Naive thymus-derived CD4-positive, alpha-beta T cell (primary cell): ENCODE results near the gene KRTAP2-4. TPM values are rescaled to one million over a fixed set of nuclear protein-coding genes. Genes with fewer than 3 reads are reported as not detected.
"Not testable (repeated sequence)": the region's sequence is repeated elsewhere in the genome, so short reads cannot be mapped to it uniquely, and the experiment has no call there.

Source experiments
- ATAC-seq: fragments of 150-1000 bp; cut with Tn5 transposase; 2 replicates; pipeline ENCODE4 v1.10.0; 2021; ENCODE audit warnings: mild to moderate bottlenecking, moderate library complexity
- CTCF ChIA-PET: fragments of 350-600 bp; sonication (Branson Sonifier 250); formaldehyde crosslinking; loops from one replicate; lab custom pipeline; 2021; ENCODE audit warnings: antibody characterized with exemption; lab: Charles Lee
- POLR2A ChIA-PET: fragments of 350-600 bp; sonication (Branson Sonifier 250); formaldehyde crosslinking; loops from one replicate; lab custom pipeline; 2021; ENCODE audit warnings: antibody characterized with exemption, inconsistent platforms; lab: Charles Lee
- DNase-seq, 9 donors: peaks; one replicate each; pipeline versions ENCODE4 v3.0.0 to v3.0.0-alpha.2; 2020 to 2022; ENCODE audit warnings: mixed read lengths in 1 of 9
- H3K27ac ChIP-seq: one replicate; pipeline ENCODE4 v1.7.0; 2013; ENCODE audit warnings: mild to moderate bottlenecking, low read depth, low read length, moderate library complexity
- H3K27me3 ChIP-seq, 2 donors: one replicate each; pipeline ENCODE4 v1.7.0; 2013; ENCODE audit warnings: low read length in 2 of 2, mild to moderate bottlenecking in 2 of 2, moderate library complexity in 2 of 2; ENCODE audit not compliant: control insufficient read depth in 2 of 2, insufficient read depth in 2 of 2
- H3K36me3 ChIP-seq, 3 experiments: 1 replicate in 2 of 3; 2 replicates in 1 of 3; pipeline ENCODE4 v1.7.0; 2013; ENCODE audit warnings: low read length in 3 of 3, mild to moderate bottlenecking in 3 of 3, moderate library complexity in 1 of 3; ENCODE audit not compliant: insufficient read depth in 3 of 3, control insufficient read depth in 2 of 3
- H3K4me1 ChIP-seq, 2 donors: one replicate each; pipeline ENCODE4 v1.7.0; 2013; ENCODE audit warnings: low read length in 2 of 2, mild to moderate bottlenecking in 2 of 2, moderate library complexity in 1 of 2; ENCODE audit not compliant: control insufficient read depth in 2 of 2, insufficient read depth in 2 of 2
- H3K4me3 ChIP-seq: 2 replicates; pipeline ENCODE4 v1.7.0; 2013; ENCODE audit warnings: mild to moderate bottlenecking, low read length
- H3K9me3 ChIP-seq, 3 experiments: 1 replicate in 2 of 3; 2 replicates in 1 of 3; pipeline ENCODE4 v1.7.0; 2013; ENCODE audit warnings: low read length in 3 of 3; ENCODE audit not compliant: control insufficient read depth in 2 of 3
- H3K27ac Mint-ChIP-seq, 9 donors: one replicate each; pipeline ENCODE4 v1.8.0; 2020 to 2022; ENCODE audit warnings: mixed read lengths in 9 of 9, mild to moderate bottlenecking in 8 of 9, moderate library complexity in 5 of 9, inconsistent platforms in 2 of 9
- H3K27me3 Mint-ChIP-seq, 5 donors: one replicate each; pipeline ENCODE4 v1.8.0; 2021 to 2022; ENCODE audit warnings: mixed read lengths in 5 of 5, mild to moderate bottlenecking in 1 of 5
- H3K36me3 Mint-ChIP-seq, 5 donors: one replicate each; pipeline ENCODE4 v1.8.0; 2020 to 2022; ENCODE audit warnings: mixed read lengths in 5 of 5, mild to moderate bottlenecking in 3 of 5, inconsistent platforms in 1 of 5
- H3K4me1 Mint-ChIP-seq, 7 donors: one replicate each; pipeline ENCODE4 v1.8.0; 2020 to 2022; ENCODE audit warnings: mixed read lengths in 7 of 7, mild to moderate bottlenecking in 3 of 7, inconsistent platforms in 1 of 7
- H3K4me3 Mint-ChIP-seq, 10 donors: one replicate each; pipeline ENCODE4 v1.8.0; 2020 to 2022; ENCODE audit warnings: mild to moderate bottlenecking in 10 of 10, mixed read lengths in 10 of 10, moderate library complexity in 6 of 10, inconsistent platforms in 2 of 10
- H3K9me3 Mint-ChIP-seq, 11 donors: one replicate each; pipeline ENCODE4 v1.8.0; 2020 to 2022; ENCODE audit warnings: mixed read lengths in 11 of 11, mild to moderate bottlenecking in 4 of 11, inconsistent platforms in 1 of 11, moderate library complexity in 1 of 11
- intact Hi-C, 2 donors: fragments of 100-400 bp; cut with micrococcal nuclease; formaldehyde crosslinking; loops; one replicate each; pipeline ENCODE4 v1.15.1; 2023
- polyA plus RNA-seq, 2 donors: library from polyadenylated mRNA; unstranded; fragments of 300-500 nt; fragmentation: Illumina TruSeq; gene quantifications; one replicate each; pipeline ENCODE4 v1.2.3, GENCODE V29; 2021
- total RNA-seq, 6 experiments: library from RNA in 5 of 6; stranded (reverse) in 5 of 6; gene quantifications; 1 replicate in 5 of 6; 2 replicates in 1 of 6; pipeline ENCODE4 v1.2.3 and lab custom pipeline; 2021 to 2026

KRTAP2-4 gene
- total and polyA plus RNA-seq, 7 experiments from 2014 or later: not detected

DNA sequence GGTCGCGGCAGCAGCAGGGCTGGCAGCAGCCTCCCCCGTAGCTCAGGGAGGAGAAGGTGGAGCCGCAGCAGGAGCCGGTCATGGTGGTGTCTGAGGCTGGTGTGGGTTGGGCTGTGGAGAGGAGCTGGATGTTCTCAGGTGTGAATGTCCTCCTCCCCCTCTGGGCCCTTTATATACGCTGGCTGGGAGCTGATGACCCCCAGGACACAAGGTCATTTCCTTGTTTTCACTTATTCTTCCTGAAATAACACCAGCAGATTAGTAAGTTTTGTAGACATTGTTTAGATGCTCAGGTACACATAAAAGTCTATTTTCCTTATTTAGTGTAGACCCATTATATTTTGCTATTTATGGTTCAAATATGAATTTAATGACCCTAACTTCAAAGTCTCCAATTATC, 10.5 kb downstream of the KRTAP2-4 start, which contains the start of gene KRTAP2-2:
TSS of gene KRTAP2-2 (minus strand) at position 101 of the 400 bp plus-strand sequence. CDS start at position 82, 19 bp downstream.
- H3K27ac ChIP-seq, H3K9me3 Mint-ChIP-seq, H3K36me3 ChIP-seq, DNase-seq, POLR2A ChIA-PET, intact Hi-C loops, CTCF ChIA-PET, H3K4me3 Mint-ChIP-seq, H3K36me3 Mint-ChIP-seq, H3K4me1 ChIP-seq, H3K9me3 ChIP-seq, H3K4me1 Mint-ChIP-seq, H3K4me3 ChIP-seq, H3K27me3 ChIP-seq, H3K27ac Mint-ChIP-seq, ATAC-seq: not testable (repeated sequence)
- H3K27me3 Mint-ChIP-seq: peaks cover 16 to 34% (median 28%) of the 10 kb centered on the region in 5 donors

DNA sequence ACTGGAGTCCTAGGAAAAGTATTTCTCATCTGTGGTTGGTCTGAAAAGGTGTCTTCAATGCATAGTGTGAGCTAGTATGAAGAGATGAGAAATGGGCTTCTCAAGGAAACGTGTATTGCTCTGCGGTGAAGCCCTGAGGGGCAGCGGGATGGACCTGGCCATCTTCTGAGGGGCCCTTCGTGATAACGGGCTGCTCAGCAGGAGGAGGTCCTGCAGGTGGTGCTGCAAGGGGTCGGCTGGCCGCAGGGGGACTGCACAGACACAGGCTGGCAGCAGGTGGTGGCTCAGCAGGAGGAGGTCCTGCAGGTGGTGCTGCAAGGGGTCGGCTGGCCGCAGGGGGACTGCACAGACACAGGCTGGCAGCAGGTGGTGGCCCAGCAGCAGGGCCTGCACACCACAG, 11.1 kb downstream of the KRTAP2-4 start:
- CTCF ChIA-PET, H3K27ac Mint-ChIP-seq, H3K4me3 Mint-ChIP-seq, H3K27ac ChIP-seq, intact Hi-C loops, H3K36me3 ChIP-seq, ATAC-seq, H3K27me3 ChIP-seq, H3K4me3 ChIP-seq, H3K9me3 ChIP-seq, H3K4me1 ChIP-seq, DNase-seq, H3K4me1 Mint-ChIP-seq, H3K36me3 Mint-ChIP-seq, H3K9me3 Mint-ChIP-seq: not testable (repeated sequence)
- POLR2A ChIA-PET: interaction anchor here (0.6 kb wide), 1 partner anchor 1758 kb away, joined by 4 read pairs; no protein-coding TSS in a partner anchor
- H3K27me3 Mint-ChIP-seq: peaks cover 13 to 36% (median 24%) of the 10 kb centered on the region in 5 donors

DNA sequence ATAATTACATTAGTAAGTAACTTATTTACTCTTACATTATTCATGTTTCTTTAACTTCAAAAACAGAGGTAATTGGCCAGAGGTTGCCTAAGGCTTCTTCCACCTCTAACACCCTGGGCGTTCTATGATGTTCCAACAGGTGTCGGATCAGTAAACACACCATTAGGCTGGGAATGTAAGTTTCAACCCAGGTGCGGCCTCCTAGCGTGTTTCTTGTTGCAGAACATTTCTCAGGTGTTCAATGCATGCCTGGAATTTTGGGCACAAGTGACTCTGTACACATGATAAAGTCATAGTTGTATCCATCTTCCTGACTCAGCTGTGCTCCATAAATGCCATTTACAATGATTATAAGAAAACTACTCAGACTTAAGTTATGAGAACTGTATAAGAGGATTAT, 11.7 kb downstream of the KRTAP2-4 start:
- peaks cover 0 to 8% (median 0%) of the 10 kb centered on the region in 11 donors for H3K9me3 Mint-ChIP-seq
- H3K4me3 Mint-ChIP-seq: no peak overlapping the region
- intact Hi-C loops: no loop called here
- ChIA-PET POLR2A (no interaction called here), CTCF (no interaction called here)
- H3K4me1 Mint-ChIP-seq: no peaks in the 10 kb centered on the region
- peaks cover 0 to 3% (median 0%) of the 10 kb centered on the region in 5 donors for H3K36me3 Mint-ChIP-seq
- Histone ChIP-seq H3K4me3 (no peak overlapping the region), H3K27me3 (no peaks in the 10 kb centered on the region), H3K4me1 (no peaks in the 10 kb centered on the region), H3K36me3 (no peaks in the 10 kb centered on the region), H3K27ac (no peak overlapping the region), H3K9me3 (no peaks in the 10 kb centered on the region)
- peaks cover 8 to 31% (median 20%) of the 10 kb centered on the region in 5 donors for H3K27me3 Mint-ChIP-seq
- ATAC-seq (no peak), DNase-seq (no peak)
- no peak overlapping the region for H3K27ac Mint-ChIP-seq

DNA sequence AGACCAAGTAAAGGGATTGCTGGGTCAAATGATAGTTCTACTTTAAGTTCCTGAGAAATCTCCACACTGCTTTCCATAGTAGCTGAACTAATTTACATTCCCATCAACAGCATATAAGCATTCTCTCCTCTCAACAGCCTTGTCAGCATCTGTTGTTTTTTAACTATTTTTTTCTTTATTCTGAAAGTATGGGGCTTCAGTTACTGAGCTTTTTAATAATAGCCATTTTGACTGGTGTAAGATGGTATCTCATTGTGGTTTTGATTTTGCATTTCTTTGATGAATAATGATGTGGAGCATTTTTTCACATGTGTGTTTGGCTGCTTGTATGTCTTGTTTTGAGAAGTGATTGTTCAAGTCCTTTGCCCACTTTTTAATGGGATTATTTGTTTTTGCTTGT, 13.1 kb downstream of the KRTAP2-4 start:
- H3K27ac ChIP-seq: no peak overlapping the region
- Mint-ChIP-seq H3K4me1 (no peaks in the 10 kb centered on the region), H3K36me3 (peaks cover 0 to 2% (median 0%) of the 10 kb centered on the region in 5 donors), H3K27ac (no peak overlapping the region), H3K9me3 (peaks cover 0 to 6% (median 0%) of the 10 kb centered on the region in 11 donors), H3K27me3 (peaks cover 4 to 20% (median 13%) of the 10 kb centered on the region in 5 donors), H3K4me3 (no peak overlapping the region)
- no peaks in the 10 kb centered on the region for H3K9me3 ChIP-seq
- ChIA-PET POLR2A (no interaction called here), CTCF (no interaction called here)
- DNase-seq (no peak), ATAC-seq (no peak)
- H3K36me3 ChIP-seq: no peaks in the 10 kb centered on the region
- no peak overlapping the region for H3K4me3 ChIP-seq
- intact Hi-C loops: no loop called here
- H3K4me1 ChIP-seq: no peaks in the 10 kb centered on the region
- no peaks in the 10 kb centered on the region for H3K27me3 ChIP-seq

DNA sequence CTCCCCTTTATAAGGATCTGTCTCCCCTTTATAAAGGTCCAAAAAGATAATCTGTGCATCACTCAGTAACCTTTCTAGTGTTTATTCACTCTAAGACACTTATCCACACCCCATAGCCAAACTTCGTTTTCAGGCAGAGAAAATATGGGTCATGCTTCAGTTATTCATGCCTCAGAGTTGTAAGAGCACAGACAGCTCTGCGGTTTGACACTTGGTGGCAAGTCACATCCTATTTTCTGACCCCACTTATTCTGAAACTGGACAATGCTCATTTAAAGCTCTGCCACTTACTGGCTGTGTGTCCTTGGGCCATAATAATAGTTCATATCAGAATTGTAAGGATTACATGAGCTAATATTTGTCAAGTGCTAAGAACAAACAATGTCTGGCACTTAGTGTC, 16.6 kb downstream of the KRTAP2-4 start:
- Mint-ChIP-seq H3K4me1 (no peaks in the 10 kb centered on the region), H3K36me3 (no peaks in the 10 kb centered on the region), H3K9me3 (peaks cover 0 to 3% (median 0%) of the 10 kb centered on the region in 11 donors), H3K27me3 (peaks cover 13 to 23% (median 18%) of the 10 kb centered on the region in 5 donors), H3K4me3 (no peak overlapping the region), H3K27ac (no peak overlapping the region)
- H3K4me1 ChIP-seq: no peaks in the 10 kb centered on the region
- H3K27ac ChIP-seq: no peak overlapping the region
- POLR2A ChIA-PET: interaction anchor here (0.7 kb wide), 1 partner anchor 409 kb away, joined by 3 read pairs; no protein-coding TSS in a partner anchor
- intact Hi-C loops: loop anchor here in 1 of 2 donors (5.0 kb wide), 1 partner anchor 113 kb away; the partner anchor contains the start of gene KRTAP4-4
- no peaks in the 10 kb centered on the region for H3K9me3 ChIP-seq
- H3K27me3 ChIP-seq: no peaks in the 10 kb centered on the region
- H3K36me3 ChIP-seq: no peaks in the 10 kb centered on the region
- no peak for DNase-seq
- no peak for ATAC-seq
- H3K4me3 ChIP-seq: no peak overlapping the region
- CTCF ChIA-PET: no interaction called here

DNA sequence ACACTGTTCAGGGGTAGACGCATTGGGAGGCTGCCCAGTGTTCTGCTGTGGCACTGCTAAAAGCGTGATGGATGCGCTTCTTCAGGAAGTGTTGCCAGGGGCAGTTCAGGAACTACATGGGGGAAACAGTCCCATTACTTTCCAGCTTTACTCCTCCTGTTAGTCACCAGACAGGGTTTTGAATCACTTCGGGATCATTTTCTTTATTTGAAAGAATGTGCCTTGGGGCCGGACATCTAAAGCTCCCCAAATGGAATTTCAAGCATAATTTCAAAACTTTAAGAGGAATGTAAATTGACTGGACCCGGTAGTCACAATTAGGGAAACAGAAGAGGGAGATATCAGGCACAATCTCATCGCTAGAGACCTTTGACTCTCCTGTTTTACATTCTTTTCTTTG, 17.2 kb downstream of the KRTAP2-4 start:
- Histone ChIP-seq H3K4me1 (no peaks in the 10 kb centered on the region), H3K36me3 (no peaks in the 10 kb centered on the region), H3K9me3 (no peaks in the 10 kb centered on the region), H3K27me3 (no peaks in the 10 kb centered on the region), H3K27ac (no peak overlapping the region), H3K4me3 (no peak overlapping the region)
- no peak overlapping the region for H3K4me3 Mint-ChIP-seq
- POLR2A ChIA-PET: no interaction called here
- CTCF ChIA-PET: no interaction called here
- peaks cover 0 to 2% (median 0%) of the 10 kb centered on the region in 5 donors for H3K36me3 Mint-ChIP-seq
- no peak for ATAC-seq
- H3K27me3 Mint-ChIP-seq: peaks cover 13 to 23% (median 18%) of the 10 kb centered on the region in 5 donors
- H3K27ac Mint-ChIP-seq: no peak overlapping the region
- intact Hi-C loops: loop anchor here in 1 of 2 donors (5.0 kb wide), 1 partner anchor 114 kb away; the partner anchor contains the start of gene KRTAP4-4
- H3K9me3 Mint-ChIP-seq: peaks cover 0 to 7% (median 2%) of the 10 kb centered on the region in 11 donors
- no peaks in the 10 kb centered on the region for H3K4me1 Mint-ChIP-seq
- DNase-seq: no peak
